ENCODE data around the gene SHISA5. TPM values are rescaled to one million over a fixed set of nuclear protein-coding genes. Genes with fewer than 3 reads are reported as not detected.
A peak's percentile ranks its signal among the peaks of the same experiment; 100 is the strongest.

SHISA5 gene
- total RNA-seq, 1 experiment from 2014 or later, result 174 TPM

- no CpG with 5 or more reads among the region's 8 CpGs for WGBS (ENCODE audit: extremely low coverage, insufficient read length, low lambda C conversion rate)
- no peak overlapping the region for H3K18ac ChIP-seq (ENCODE audit: insufficient read length, low read depth, low read length)
- H3K4me1 ChIP-seq (ENCODE audit: insufficient read depth, low read length), result peaks cover 16% of the 10 kb centered on the region; the same call in 1 of the 2 replicates
- H2AK5ac ChIP-seq (ENCODE audit: insufficient read length, low read length), result no peak overlapping the region
- Mint-ChIP-seq H3K4me3 (peak overlapping the region; percentile 17 to 93; a peak in 4 of 5 replicates), H3K9me3 (no peaks in the 10 kb centered on the region), H3K27ac (peak overlapping the region in 2 of 3 experiments; percentile 97 to 98; a peak in 6 of 7 replicates), H3K27me3 (ENCODE audit: low read depth) (no peaks in the 10 kb centered on the region), H3K4me1 (peaks cover 43 to 44% of the 10 kb centered on the region in 2 experiments), H3K36me3 (ENCODE audit: insufficient read depth in 1 of 3, low read depth in 3 of 3) (peaks cover 21 to 46% (median 38%) of the 10 kb centered on the region in 3 experiments; a peak in 6 of 7 replicates)
- no peak overlapping the region for H3K9ac ChIP-seq (ENCODE audit: extremely low read depth, insufficient read length, low read length)
- H4K8ac ChIP-seq (replicated peaks; ENCODE audit: insufficient read length, low read depth, low read length), result no peak overlapping the region
- no peak overlapping the region for H2AFZ ChIP-seq (ENCODE audit: low read length)
- no peak overlapping the region for H2BK120ac ChIP-seq (ENCODE audit: low read depth, low read length, poor library complexity, severe bottlenecking)
- H3K9me3 ChIP-seq (ENCODE audit: control insufficient read depth, low read depth, low read length), result no peaks in the 10 kb centered on the region
- peaks cover 13% of the 10 kb centered on the region for H3K23me2 ChIP-seq (ENCODE audit: insufficient read length, low read depth, low read length, poor library complexity, severe bottlenecking)
- no peak overlapping the region for H3T11ph ChIP-seq (ENCODE audit: low read length)
- no peak overlapping the region for H2BK12ac ChIP-seq (ENCODE audit: insufficient read length, low read depth, low read length)
- no peak overlapping the region for H4K91ac ChIP-seq (ENCODE audit: insufficient read length, low read depth, low read length)
- DNase-seq, result no peak
- no peak overlapping the region for H2BK20ac ChIP-seq (ENCODE audit: low read depth, low read length, poor library complexity, severe bottlenecking)
- no peak for TF ChIP-seq CTCF (conservative IDR thresholded peaks at IDR 0.05)
- H3K56ac ChIP-seq (ENCODE audit: insufficient read length, low read depth, low read length), result no peak overlapping the region
- no peak overlapping the region for H2BK5ac ChIP-seq (ENCODE audit: insufficient read length, low read length)
- no peak overlapping the region for H2BK15ac ChIP-seq (ENCODE audit: low read depth, low read length)
- H3K27me3 ChIP-seq (ENCODE audit: insufficient read depth, low read length), result no peaks in the 10 kb centered on the region
- no peak overlapping the region for H3K23ac ChIP-seq (ENCODE audit: insufficient read length, low read depth, low read length)
- H3K4me2 ChIP-seq (ENCODE audit: insufficient read depth, insufficient read length, low read length), result no peak overlapping the region
- H4K5ac ChIP-seq (ENCODE audit: insufficient read length, low read depth, low read length), result no peak overlapping the region
- no peak overlapping the region for H3K4ac ChIP-seq (ENCODE audit: low read depth, low read length)
- no peak overlapping the region for H3K27ac ChIP-seq (ENCODE audit: insufficient read length, low read depth, low read length)
- no peaks in the 10 kb centered on the region for H4K20me1 ChIP-seq (ENCODE audit: control insufficient read depth, insufficient read depth, insufficient read length)
- H3K14ac ChIP-seq (ENCODE audit: insufficient read depth, low read length), result no peak overlapping the region
- H3K79me2 ChIP-seq (ENCODE audit: insufficient read depth, low read length), result peaks cover 21% of the 10 kb centered on the region; the same call in 1 of the 2 replicates
- H3K79me1 ChIP-seq (ENCODE audit: insufficient read depth, low read depth, low read length, poor library complexity, severe bottlenecking), result no peaks in the 10 kb centered on the region
Observed at GRCh38 chr3:48431224-48432029, 72.5 kb downstream of the SHISA5 start.

All from H9 (cell line).